Vagina (tissue), 2 donors: ENCODE measurements around the gene IFNA13. TPM values are rescaled to one million over a fixed set of nuclear protein-coding genes. Genes with fewer than 3 reads are reported as not detected.

ENCODE experiments used
- DNase-seq, 2 donors: peaks; one replicate each; pipeline ENCODE4 v3.0.0-alpha.2; 2017; ENCODE audit errors: extremely low spot score in 2 of 2
- H3K27ac ChIP-seq: fragments of 200-600 bp; sonication (generic); one replicate; pipeline ENCODE4 v1.5.1; 2019
- H3K27me3 ChIP-seq: fragments of 200-600 bp; sonication (generic); one replicate; pipeline ENCODE4 v1.5.1; 2019
- H3K36me3 ChIP-seq, 2 donors: fragments of 200-600 bp; sonication (generic); one replicate each; pipeline ENCODE4 v1.5.1; 2017 to 2019
- H3K4me1 ChIP-seq: fragments of 200-600 bp; sonication (generic); one replicate; pipeline ENCODE4 v1.5.1; 2019
- H3K4me3 ChIP-seq, 2 donors: fragments of 200-600 bp; sonication (generic); 1 replicate in 1 of 2; 2 replicates in 1 of 2; pipeline ENCODE4 v1.5.1; 2016 to 2019
- H3K9me3 ChIP-seq: fragments of 200-600 bp; sonication (generic); one replicate; pipeline ENCODE4 v1.5.1; 2019
- POLR2A ChIP-seq, 2 donors: fragments of 450-650 bp; IDR thresholded peaks; one replicate each; pipeline ENCODE4 v1.6.1; 2017; ENCODE audit warnings: antibody characterized with exemption in 2 of 2, mild to moderate bottlenecking in 2 of 2, moderate library complexity in 2 of 2
- POLR2AphosphoS5 ChIP-seq, 2 donors: sonication (generic); formaldehyde crosslinking; IDR thresholded peaks; one replicate each; pipeline ENCODE4 v1.9.0; 2017; ENCODE audit warnings: antibody characterized with exemption in 2 of 2, mild to moderate bottlenecking in 2 of 2, low read depth in 1 of 2; ENCODE audit not compliant: insufficient read depth in 1 of 2
- intact Hi-C: fragments of 100-400 bp; cut with DNase I; formaldehyde crosslinking; loops from one replicate; pipeline ENCODE4 v1.15.1; 2023
- total RNA-seq: library from RNA; depleted of rRNA; stranded (reverse); fragments of >200 nt; gene quantifications from one replicate; pipeline ENCODE4 v1.2.3, GENCODE V29; 2016
- TF ChIP-seq, protein P1 (sequence below), 3 experiments: fragments of 450-650 bp in 2 of 3; fragments of 200-600 bp in 1 of 3; sonication (generic) in 1 of 3; IDR thresholded peaks; one replicate each; pipeline ENCODE4 v1.5.1; 2017 to 2019; ENCODE audit warnings: antibody characterized with exemption in 3 of 3, mild to moderate bottlenecking in 2 of 3, moderate library complexity in 2 of 3

Gene IFNA13
- not detected for total RNA-seq

- Histone ChIP-seq H3K4me1 (no peaks in the 10 kb centered on the region), H3K36me3 (no peaks in the 10 kb centered on the region), H3K9me3 (no peaks in the 10 kb centered on the region), H3K4me3 (no peak within 1 kb of the TSS), H3K27me3 (no peaks in the 10 kb centered on the region), H3K27ac (no peak within 1 kb of the TSS)
- TF ChIP-seq POLR2AphosphoS5 (IDR thresholded peaks at IDR 0.05; ENCODE audit: insufficient read depth in 1 of 2, low read depth in 1 of 2), result no peak
- TF ChIP-seq, protein P1, sequence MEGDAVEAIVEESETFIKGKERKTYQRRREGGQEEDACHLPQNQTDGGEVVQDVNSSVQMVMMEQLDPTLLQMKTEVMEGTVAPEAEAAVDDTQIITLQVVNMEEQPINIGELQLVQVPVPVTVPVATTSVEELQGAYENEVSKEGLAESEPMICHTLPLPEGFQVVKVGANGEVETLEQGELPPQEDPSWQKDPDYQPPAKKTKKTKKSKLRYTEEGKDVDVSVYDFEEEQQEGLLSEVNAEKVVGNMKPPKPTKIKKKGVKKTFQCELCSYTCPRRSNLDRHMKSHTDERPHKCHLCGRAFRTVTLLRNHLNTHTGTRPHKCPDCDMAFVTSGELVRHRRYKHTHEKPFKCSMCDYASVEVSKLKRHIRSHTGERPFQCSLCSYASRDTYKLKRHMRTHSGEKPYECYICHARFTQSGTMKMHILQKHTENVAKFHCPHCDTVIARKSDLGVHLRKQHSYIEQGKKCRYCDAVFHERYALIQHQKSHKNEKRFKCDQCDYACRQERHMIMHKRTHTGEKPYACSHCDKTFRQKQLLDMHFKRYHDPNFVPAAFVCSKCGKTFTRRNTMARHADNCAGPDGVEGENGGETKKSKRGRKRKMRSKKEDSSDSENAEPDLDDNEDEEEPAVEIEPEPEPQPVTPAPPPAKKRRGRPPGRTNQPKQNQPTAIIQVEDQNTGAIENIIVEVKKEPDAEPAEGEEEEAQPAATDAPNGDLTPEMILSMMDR (IDR thresholded peaks at IDR 0.05), result no peak
- no peak for TF ChIP-seq POLR2A (IDR thresholded peaks at IDR 0.05)
- intact Hi-C loops, result no loop called here
- no peak for DNase-seq
These were observed at the start of gene IFNA13 for GRCh38 chr9:21367957-21368356. TSS of gene IFNA13 (minus strand) at chr9:21368057. CDS start at chr9:21368010, 47 bp downstream.

- H3K4me3 ChIP-seq, result no peak overlapping the region
- intact Hi-C loops, result no loop called here
- no peaks in the 10 kb centered on the region for H3K9me3 ChIP-seq
- TF ChIP-seq POLR2A (IDR thresholded peaks at IDR 0.05) (no peak), POLR2AphosphoS5 (IDR thresholded peaks at IDR 0.05; ENCODE audit: insufficient read depth in 1 of 2, low read depth in 1 of 2) (no peak)
- TF ChIP-seq, protein P1 (IDR thresholded peaks at IDR 0.05), result no peak
- no peaks in the 10 kb centered on the region for H3K36me3 ChIP-seq
- no peaks in the 10 kb centered on the region for H3K27me3 ChIP-seq
- DNase-seq, result no peak
- H3K27ac ChIP-seq, result no peak overlapping the region
- no peaks in the 10 kb centered on the region for H3K4me1 ChIP-seq
These were observed 47.8 kb upstream of the IFNA13 start for GRCh38 chr9:21415493-21416267.

GRCh38 chr9:21414220-21414940 lies 46.5 kb upstream of the IFNA13 start:
- intact Hi-C loops, result no loop called here
- no peaks in the 10 kb centered on the region for H3K9me3 ChIP-seq

DNA sequence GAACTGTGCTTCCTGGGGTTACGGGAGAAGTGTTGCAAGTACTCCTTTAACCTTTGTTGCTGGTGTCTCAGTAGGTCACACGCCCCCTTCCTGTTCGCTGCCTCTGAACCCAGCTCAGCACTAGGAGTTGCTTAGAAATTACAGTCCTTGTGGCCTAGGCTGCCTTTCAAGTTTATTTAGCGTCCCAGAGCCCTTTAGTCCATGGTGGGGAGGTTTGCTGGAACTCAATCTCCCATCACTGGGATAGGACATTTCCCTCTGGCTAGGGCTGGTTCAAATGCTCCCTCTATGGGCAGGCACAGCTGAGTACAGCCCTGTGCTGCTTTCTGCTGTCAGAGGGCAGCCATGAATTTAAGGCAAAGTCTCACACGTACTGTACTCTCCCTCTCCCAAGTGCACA lies 45.8 kb upstream of the IFNA13 start:
- Histone ChIP-seq H3K27me3 (no peaks in the 10 kb centered on the region), H3K4me3 (no peak overlapping the region), H3K4me1 (no peaks in the 10 kb centered on the region), H3K27ac (no peak overlapping the region), H3K9me3 (no peaks in the 10 kb centered on the region), H3K36me3 (no peaks in the 10 kb centered on the region)
- TF ChIP-seq POLR2A (IDR thresholded peaks at IDR 0.05) (no peak), POLR2AphosphoS5 (IDR thresholded peaks at IDR 0.05; ENCODE audit: insufficient read depth in 1 of 2, low read depth in 1 of 2) (no peak)
- TF ChIP-seq, protein P1 (IDR thresholded peaks at IDR 0.05), result no peak
- DNase-seq, result no peak
- intact Hi-C loops, result no loop called here

More at GRCh38 chr9:21414220-21414940, 46.5 kb upstream of the IFNA13 start:
- no peaks in the 10 kb centered on the region for H3K27me3 ChIP-seq
- H3K4me3 ChIP-seq, result no peak overlapping the region
- no peak for DNase-seq
- no peak overlapping the region for H3K27ac ChIP-seq
- H3K36me3 ChIP-seq, result no peaks in the 10 kb centered on the region
- TF ChIP-seq POLR2AphosphoS5 (IDR thresholded peaks at IDR 0.05; ENCODE audit: insufficient read depth in 1 of 2, low read depth in 1 of 2) (no peak), POLR2A (IDR thresholded peaks at IDR 0.05) (no peak)
- no peaks in the 10 kb centered on the region for H3K4me1 ChIP-seq

- Histone ChIP-seq H3K36me3 (no peaks in the 10 kb centered on the region), H3K4me1 (no peaks in the 10 kb centered on the region), H3K27ac (no peak overlapping the region), H3K27me3 (no peaks in the 10 kb centered on the region), H3K4me3 (no peak overlapping the region), H3K9me3 (no peaks in the 10 kb centered on the region)
- no peak for DNase-seq
- TF ChIP-seq, protein P1 (IDR thresholded peaks at IDR 0.05), result no peak
- TF ChIP-seq POLR2AphosphoS5 (IDR thresholded peaks at IDR 0.05; ENCODE audit: insufficient read depth in 1 of 2, low read depth in 1 of 2) (no peak), POLR2A (IDR thresholded peaks at IDR 0.05) (no peak)
- intact Hi-C loops, result no loop called here
These were observed 45.3 kb upstream of the IFNA13 start for GRCh38 chr9:21413151-21413550.
